ENCODE results near the gene PARD3.

DNA sequence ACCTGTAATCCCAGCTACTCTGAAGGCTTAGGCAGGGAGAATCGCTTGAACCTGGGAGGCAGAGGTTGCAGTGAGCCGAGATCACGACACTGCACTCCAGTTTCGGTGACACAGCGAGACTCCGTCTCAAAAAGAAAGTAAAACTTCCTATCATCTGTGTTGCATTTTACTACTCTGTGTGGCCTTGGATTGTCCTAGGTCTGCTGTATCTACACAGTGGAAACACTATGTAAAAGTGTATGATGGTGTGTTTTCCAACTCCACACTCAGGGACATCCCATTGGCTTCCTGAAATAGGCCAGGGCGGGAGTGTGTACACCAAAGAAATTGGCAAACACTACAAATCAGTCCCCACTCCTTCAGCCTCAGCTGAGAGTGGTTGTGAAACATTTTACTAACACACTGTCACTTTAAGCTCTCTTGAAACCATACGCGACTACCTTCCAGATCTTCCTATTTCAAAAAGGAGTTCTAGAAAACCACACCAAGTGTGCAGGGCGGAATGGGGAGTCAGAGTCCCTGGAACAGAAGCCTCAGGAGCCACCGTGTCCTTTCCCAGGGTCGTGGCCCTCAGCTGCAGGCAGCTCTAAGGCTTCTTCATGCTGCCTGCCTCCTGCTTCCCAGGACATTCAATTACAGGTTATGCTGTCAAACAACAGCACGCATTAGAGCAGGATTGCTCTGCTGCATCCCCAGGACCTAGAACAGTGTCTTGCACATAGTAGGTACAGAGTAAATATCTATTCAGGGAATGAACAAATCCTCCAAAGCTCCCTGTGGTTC is 275.4 kb downstream of the PARD3 start:
- TF ChIP-seq EZH2phosphoT487 (IDR thresholded peaks at IDR 0.05; ENCODE audit: insufficient read depth, low read depth) (no peak), EZH2 (IDR thresholded peaks at IDR 0.05; ENCODE audit: insufficient read depth, poor library complexity, severe bottlenecking) (no peak)
